Measurements from ENCODE around the gene CRADD.
"Not testable (repeated sequence)": the region's sequence is repeated elsewhere in the genome, so short reads cannot be mapped to it uniquely, and the experiment has no call there.

CRADD gene

GRCh38 chr12:93706824-93707223 lies 29.6 kb downstream of the CRADD start:
- DNase-seq (ENCODE audit: low read depth): no peak

- no peak for DNase-seq (ENCODE audit: low read depth)
Observed at GRCh38 chr12:93707836-93708235, 30.7 kb downstream of the CRADD start.

GRCh38 chr12:93708952-93709351 lies 31.8 kb downstream of the CRADD start:
- DNase-seq (ENCODE audit: low read depth): no peak

DNA sequence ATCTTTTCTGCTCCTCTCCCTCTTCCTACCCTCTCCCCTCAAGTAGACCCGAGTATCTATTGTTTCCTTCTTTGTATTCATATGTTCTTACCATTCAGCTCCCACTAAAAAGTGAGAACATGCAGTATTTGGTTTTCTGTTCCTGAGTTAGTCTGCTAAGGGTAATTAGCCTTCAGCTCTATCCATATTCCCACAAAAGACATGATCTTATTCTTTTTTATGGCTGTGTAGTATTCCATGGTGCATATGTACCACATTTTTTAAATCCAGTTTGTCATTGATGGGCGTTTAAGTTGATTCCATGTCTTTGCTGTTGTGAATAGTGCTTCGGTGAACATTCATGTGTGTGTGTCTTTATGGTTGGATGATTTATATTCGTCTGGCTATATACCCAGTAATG lies 32.2 kb downstream of the CRADD start:
- DNase-seq (ENCODE audit: low read depth): no peak

GRCh38 chr12:93710574-93710926 lies 33.4 kb downstream of the CRADD start:
- DNase-seq (ENCODE audit: low read depth): no peak

- DNase-seq (ENCODE audit: low read depth): not testable (repeated sequence)
Observed at GRCh38 chr12:93711502-93711901, 34.3 kb downstream of the CRADD start.

GRCh38 chr12:93712200-93712599 lies 35.0 kb downstream of the CRADD start:
- DNase-seq (ENCODE audit: low read depth): no peak

- DNase-seq (ENCODE audit: low read depth): no peak
Observed at GRCh38 chr12:93713060-93713459, 35.9 kb downstream of the CRADD start.

GRCh38 chr12:93713800-93714199 lies 36.6 kb downstream of the CRADD start:
- no peak for DNase-seq (ENCODE audit: low read depth)

- DNase-seq (ENCODE audit: low read depth): no peak
Observed at GRCh38 chr12:93714382-93714781, 37.2 kb downstream of the CRADD start.

DNA sequence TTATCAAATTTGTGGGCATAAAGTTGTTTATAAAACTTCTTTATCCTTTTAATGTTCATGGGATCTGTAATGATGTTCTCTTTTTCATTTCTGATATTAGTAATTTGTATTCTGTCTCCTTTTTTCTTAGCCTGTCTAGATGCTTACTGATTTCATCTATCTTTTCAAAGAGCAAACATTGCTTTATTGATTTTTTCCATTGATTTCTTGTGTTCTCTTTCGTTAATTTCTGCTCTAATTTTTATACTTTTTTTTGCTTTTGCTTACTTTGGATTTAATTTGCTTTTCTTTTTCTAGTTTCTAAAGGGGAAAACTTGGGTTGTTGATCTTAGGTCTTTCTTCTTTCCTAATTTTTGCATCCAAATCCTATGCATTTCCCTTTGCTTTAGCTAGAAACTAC lies 42.5 kb downstream of the CRADD start:
- DNase-seq (ENCODE audit: low read depth): no peak

DNA sequence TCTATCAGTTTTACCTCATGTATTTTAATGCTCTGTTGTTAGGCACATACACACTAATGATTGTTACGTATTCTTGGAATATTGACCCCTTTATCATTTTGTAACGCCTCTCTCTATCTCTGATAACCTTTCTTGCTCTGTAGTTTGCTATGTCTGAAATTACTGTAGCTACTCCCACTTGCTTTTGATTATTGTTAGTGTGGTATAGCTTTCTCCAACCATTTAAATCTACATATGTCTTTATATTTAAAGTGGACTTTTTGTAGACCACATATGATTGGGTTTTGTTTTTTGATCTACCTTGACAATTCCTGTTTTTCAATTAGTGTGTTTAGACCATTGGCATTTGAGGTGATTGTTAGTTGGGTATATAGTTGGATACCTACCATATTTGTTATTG lies 43.4 kb downstream of the CRADD start:
- DNase-seq (ENCODE audit: low read depth): no peak

- no peak for DNase-seq (ENCODE audit: low read depth)
Observed at GRCh38 chr12:93722179-93722578, 45.0 kb downstream of the CRADD start.

GRCh38 chr12:93722835-93723567 lies 45.8 kb downstream of the CRADD start:
- DNase-seq (ENCODE audit: low read depth): no peak

GRCh38 chr12:93723568-93723930 lies 46.4 kb downstream of the CRADD start:
- DNase-seq (ENCODE audit: low read depth): no peak

DNA sequence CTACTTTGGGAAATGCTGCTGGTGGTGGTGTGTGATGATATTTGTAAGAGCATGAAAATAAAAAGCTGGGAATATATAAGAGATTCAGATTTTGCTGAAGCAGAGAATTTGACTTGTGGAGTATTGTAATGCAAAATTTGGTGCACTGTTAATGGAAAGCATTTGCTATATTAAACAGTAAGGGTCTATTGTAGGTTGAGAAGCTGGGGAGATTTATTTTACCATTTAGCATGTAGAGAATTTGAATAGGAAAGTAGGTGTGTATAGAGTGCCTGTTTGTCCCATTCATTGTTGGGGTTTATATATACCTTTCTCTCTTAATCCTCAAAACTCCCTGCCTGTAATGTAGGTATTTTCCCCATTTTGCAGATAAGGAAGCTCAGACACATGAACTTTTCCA lies 48.4 kb downstream of the CRADD start:
- DNase-seq (ENCODE audit: low read depth): no peak

DNA sequence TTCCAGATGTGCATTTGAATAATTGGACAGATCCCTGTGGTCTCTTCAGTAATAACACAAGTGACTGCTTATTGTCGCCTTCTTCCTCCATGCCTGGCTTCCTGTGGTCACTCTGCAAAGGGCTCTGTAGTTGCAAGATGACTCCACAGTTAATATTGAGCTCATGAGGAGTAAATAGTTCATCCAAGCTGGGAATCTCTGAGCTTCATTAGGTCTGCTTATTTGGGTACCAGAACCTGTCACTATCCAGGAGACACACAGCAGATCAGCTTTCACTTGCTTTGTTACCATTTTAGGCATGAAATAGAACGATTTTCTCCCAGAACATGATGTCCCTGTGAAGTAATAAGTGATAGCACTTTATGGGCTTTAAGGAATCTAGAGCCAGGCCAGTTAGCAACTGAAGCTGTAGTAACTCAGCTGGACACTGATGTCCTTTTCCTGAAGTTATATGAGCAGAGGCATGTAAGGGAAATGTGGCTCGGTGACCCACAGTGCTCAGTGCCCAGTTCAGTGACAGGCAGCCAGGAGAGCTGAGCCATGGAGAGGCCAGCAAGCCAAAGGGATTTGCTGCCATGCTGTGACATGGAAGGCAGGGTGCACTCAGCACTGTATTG lies 50.1 kb downstream of the CRADD start:
- DNase-seq (ENCODE audit: low read depth): no peak

DNA sequence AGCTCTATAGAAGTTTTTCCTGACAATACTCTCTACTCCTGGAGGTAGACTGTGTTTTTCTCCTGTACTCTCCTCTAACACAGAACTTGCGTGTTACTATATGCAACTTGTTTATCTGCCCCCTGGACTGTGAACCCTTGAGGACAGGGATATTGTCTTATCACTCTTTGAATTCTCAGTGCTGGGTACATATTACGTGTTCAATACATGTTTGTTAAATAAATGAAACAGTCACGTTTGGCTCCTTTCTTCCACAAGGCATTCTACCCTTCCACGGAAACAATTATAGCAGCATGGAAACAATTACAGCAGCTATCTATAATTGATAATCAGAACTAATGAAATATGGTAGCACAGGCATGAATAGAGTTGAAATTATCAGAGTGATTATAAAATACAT lies 50.7 kb downstream of the CRADD start:
- DNase-seq (ENCODE audit: low read depth): no peak

DNA sequence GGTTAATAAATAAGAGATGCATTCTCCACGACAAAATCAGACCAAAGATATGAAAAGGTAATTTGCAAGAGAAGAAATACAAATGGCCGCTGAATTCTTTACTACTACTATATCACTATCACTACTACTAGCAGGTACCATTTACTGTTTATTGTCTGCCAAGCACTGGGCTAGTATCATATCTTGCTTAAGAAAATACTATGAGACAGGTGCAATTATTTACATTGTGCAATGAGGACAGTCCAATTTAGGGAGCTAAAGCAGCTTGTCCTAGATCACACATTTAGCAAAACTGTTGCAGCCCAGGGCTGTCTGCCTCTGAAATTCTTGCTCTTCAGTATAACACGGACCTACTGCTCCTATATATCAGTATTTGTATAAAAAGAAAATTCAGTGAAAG lies 52.8 kb downstream of the CRADD start:
- DNase-seq (ENCODE audit: low read depth): no peak

DNA sequence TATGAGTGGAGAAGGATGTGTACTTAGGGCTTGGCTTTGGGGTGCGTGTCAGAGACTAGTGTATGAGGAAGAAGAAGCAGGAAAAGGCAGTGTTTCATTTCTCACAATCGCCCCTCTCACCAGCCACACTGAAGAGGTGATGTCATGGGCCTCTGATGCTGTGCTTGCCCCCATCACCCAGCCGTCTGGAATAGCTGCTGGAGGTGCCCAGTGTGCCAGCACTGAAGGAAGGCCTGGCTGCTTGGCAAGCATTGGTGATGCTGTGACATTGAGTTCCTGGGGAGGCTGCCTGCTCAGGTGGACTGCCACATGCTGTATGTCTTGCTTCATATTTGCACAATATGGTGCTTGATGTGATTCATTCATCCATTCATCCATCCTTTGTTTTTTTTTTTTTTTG lies 56.2 kb downstream of the CRADD start:
- DNase-seq (ENCODE audit: low read depth): no peak

DNA sequence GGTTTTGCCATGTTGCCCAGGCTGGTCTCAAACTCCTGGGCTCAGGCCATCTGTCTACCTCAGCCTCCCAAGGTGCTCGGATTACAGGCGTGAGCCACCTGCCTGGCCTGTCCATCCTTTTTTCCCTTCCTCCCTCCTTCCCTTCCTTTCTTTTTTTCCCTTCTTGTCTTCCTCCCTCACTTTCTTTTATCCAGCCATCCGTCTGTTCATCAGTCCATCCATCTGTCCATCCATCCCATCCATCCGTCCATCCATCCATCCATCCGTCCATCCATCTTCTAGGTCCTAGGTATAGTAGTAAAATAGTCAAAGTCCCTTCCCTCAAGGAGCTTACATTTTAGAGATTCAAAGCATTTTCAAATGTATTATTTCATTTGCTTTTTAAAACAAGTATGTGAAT lies 56.8 kb downstream of the CRADD start:
- DNase-seq (ENCODE audit: low read depth): no peak

GRCh38 chr12:93734784-93735183 lies 57.6 kb downstream of the CRADD start:
- DNase-seq (ENCODE audit: low read depth): no peak

DNA sequence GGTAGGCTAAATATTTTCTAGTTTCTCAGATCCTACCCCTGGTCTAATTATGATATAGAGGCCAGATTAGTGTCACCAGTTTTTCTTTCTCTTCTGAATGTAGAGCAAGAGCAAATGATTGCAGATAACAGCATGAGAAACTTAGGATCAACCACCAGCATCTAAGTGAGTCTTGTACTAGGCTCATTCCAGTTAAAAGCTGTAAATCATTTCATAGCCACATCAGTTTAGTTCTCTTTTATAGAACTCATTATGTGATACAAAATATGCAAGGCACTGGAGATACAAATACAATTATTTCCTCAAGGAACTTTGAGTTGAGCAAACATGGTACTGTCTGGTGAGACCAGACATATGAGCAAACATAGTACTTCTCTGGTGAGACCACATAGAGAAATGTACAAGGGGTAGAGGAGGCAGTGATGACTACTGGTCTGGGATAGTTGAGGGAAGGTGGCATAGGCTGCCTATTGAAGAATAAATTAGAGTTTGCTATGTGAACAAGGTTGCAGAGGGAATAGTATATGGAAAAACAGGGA lies 59.5 kb downstream of the CRADD start:
- no peak for DNase-seq (ENCODE audit: low read depth)

Data from stimulated activated CD8-positive, alpha-beta memory T cell treated with anti-CD3 and anti-CD28 coated beads, Interleukin-4, amount 100 ng/mL, for 24 hours (primary cell).